Ectodermal cell (in vitro differentiated cells): ENCODE data around the gene SNED1.

Experiments
- H3K27ac ChIP-seq: 2 replicates; pipeline ENCODE4 v1.7.0; 2013; ENCODE audit warnings: mild to moderate bottlenecking, low read depth, low read length; ENCODE audit not compliant: insufficient read depth, poor library complexity, severe bottlenecking
- H3K27me3 ChIP-seq: 2 replicates; pipeline ENCODE4 v1.7.0; 2013; ENCODE audit warnings: mild to moderate bottlenecking, low read length; ENCODE audit not compliant: insufficient read depth, control insufficient read depth, poor library complexity, severe bottlenecking
- H3K36me3 ChIP-seq: one replicate; pipeline ENCODE4 v1.7.0; 2013; ENCODE audit warnings: low read length; ENCODE audit not compliant: control insufficient read depth, insufficient read depth
- H3K4me1 ChIP-seq: one replicate; pipeline ENCODE4 v1.7.0; 2013; ENCODE audit warnings: low read length; ENCODE audit not compliant: control insufficient read depth, insufficient read depth
- H3K4me3 ChIP-seq: 2 replicates; pipeline ENCODE4 v1.7.0; 2013; ENCODE audit warnings: low read depth, low read length, control low read depth; ENCODE audit not compliant: insufficient read depth
- H3K9me3 ChIP-seq: 2 replicates; pipeline ENCODE4 v1.7.0; 2013; ENCODE audit warnings: mild to moderate bottlenecking, low read length, moderate library complexity; ENCODE audit not compliant: control insufficient read depth
- WGBS, 2 experiments: methylation state at CpG; one replicate each; pipeline ENCODE4 v1.1.7; 2013; ENCODE audit warnings: missing lambda C conversion rate in 2 of 2; 5-methylcytosine and 5-hydroxymethylcytosine counted together

Gene SNED1

GRCh38 chr2:240960971-240961876 is 37.2 kb upstream of the SNED1 start:
- Histone ChIP-seq H3K27ac (no peak overlapping the region), H3K36me3 (no peaks in the 10 kb centered on the region), H3K9me3 (no peaks in the 10 kb centered on the region), H3K27me3 (no peaks in the 10 kb centered on the region), H3K4me3 (no peak overlapping the region), H3K4me1 (peaks cover 26% of the 10 kb centered on the region)
- WGBS, 2 experiments = 90% methylated on average over 27 of the region's 27 CpGs

- H3K4me1 ChIP-seq = peaks cover 26% of the 10 kb centered on the region
- H3K4me3 ChIP-seq = no peak overlapping the region
- 89 to 93% methylated on average over 12 of the region's 12 CpGs for WGBS, 2 experiments
- H3K27ac ChIP-seq = no peak overlapping the region
- H3K9me3 ChIP-seq = no peaks in the 10 kb centered on the region
- no peaks in the 10 kb centered on the region for H3K36me3 ChIP-seq
- H3K27me3 ChIP-seq = no peaks in the 10 kb centered on the region
Measured at GRCh38 chr2:240961910-240962299, 36.5 kb upstream of the SNED1 start.

GRCh38 chr2:240962300-240963064 is 35.9 kb upstream of the SNED1 start:
- no peaks in the 10 kb centered on the region for H3K36me3 ChIP-seq
- 50 to 52% methylated on average over 29 of the region's 29 CpGs for WGBS, 2 experiments
- H3K27ac ChIP-seq = no peak overlapping the region
- H3K27me3 ChIP-seq = no peaks in the 10 kb centered on the region
- H3K4me3 ChIP-seq = no peak overlapping the region
- no peaks in the 10 kb centered on the region for H3K9me3 ChIP-seq
- H3K4me1 ChIP-seq = peaks cover 26% of the 10 kb centered on the region

GRCh38 chr2:240963065-240963867 is 35.2 kb upstream of the SNED1 start:
- 95 to 96% methylated on average over 33 of the region's 33 CpGs for WGBS, 2 experiments
- no peaks in the 10 kb centered on the region for H3K36me3 ChIP-seq
- no peaks in the 10 kb centered on the region for H3K27me3 ChIP-seq
- no peak overlapping the region for H3K4me3 ChIP-seq
- H3K9me3 ChIP-seq = no peaks in the 10 kb centered on the region
- no peak overlapping the region for H3K27ac ChIP-seq
- H3K4me1 ChIP-seq = peaks cover 26% of the 10 kb centered on the region

GRCh38 chr2:240963868-240964703 is 34.3 kb upstream of the SNED1 start:
- Histone ChIP-seq H3K27ac (no peak overlapping the region), H3K9me3 (no peaks in the 10 kb centered on the region), H3K27me3 (no peaks in the 10 kb centered on the region), H3K4me1 (peaks cover 26% of the 10 kb centered on the region), H3K36me3 (no peaks in the 10 kb centered on the region), H3K4me3 (no peak overlapping the region)
- 93 to 94% methylated on average over 20 of the region's 20 CpGs for WGBS, 2 experiments

- H3K27ac ChIP-seq = no peak overlapping the region
- no peaks in the 10 kb centered on the region for H3K27me3 ChIP-seq
- no peaks in the 10 kb centered on the region for H3K9me3 ChIP-seq
- no peaks in the 10 kb centered on the region for H3K36me3 ChIP-seq
- H3K4me3 ChIP-seq = no peak overlapping the region
- H3K4me1 ChIP-seq = peaks cover 26% of the 10 kb centered on the region
- WGBS, 2 experiments = 92 to 93% methylated on average over 15 of the region's 15 CpGs
Measured at GRCh38 chr2:240964704-240965295, 33.6 kb upstream of the SNED1 start.

GRCh38 chr2:240965296-240965904 is 33.0 kb upstream of the SNED1 start:
- H3K27ac ChIP-seq = no peak overlapping the region
- no peaks in the 10 kb centered on the region for H3K27me3 ChIP-seq
- H3K4me3 ChIP-seq = no peak overlapping the region
- peaks cover 20% of the 10 kb centered on the region for H3K4me1 ChIP-seq
- no peaks in the 10 kb centered on the region for H3K36me3 ChIP-seq
- 93 to 94% methylated on average over 22 of the region's 22 CpGs for WGBS, 2 experiments
- H3K9me3 ChIP-seq = no peaks in the 10 kb centered on the region

GRCh38 chr2:240965905-240966456 is 32.4 kb upstream of the SNED1 start:
- Histone ChIP-seq H3K27me3 (no peaks in the 10 kb centered on the region), H3K9me3 (no peaks in the 10 kb centered on the region), H3K4me1 (peaks cover 17% of the 10 kb centered on the region), H3K4me3 (no peak overlapping the region), H3K27ac (no peak overlapping the region), H3K36me3 (no peaks in the 10 kb centered on the region)
- WGBS, 2 experiments = 93% methylated on average over 28 of the region's 28 CpGs
